Measurements from ENCODE around the gene DNAH10. TPM values are rescaled to one million over a fixed set of nuclear protein-coding genes. Genes with fewer than 3 reads are reported as not detected.

DNAH10 gene
- total RNA-seq, 2 experiments from 2014 or later: 0.18 TPM

DNA sequence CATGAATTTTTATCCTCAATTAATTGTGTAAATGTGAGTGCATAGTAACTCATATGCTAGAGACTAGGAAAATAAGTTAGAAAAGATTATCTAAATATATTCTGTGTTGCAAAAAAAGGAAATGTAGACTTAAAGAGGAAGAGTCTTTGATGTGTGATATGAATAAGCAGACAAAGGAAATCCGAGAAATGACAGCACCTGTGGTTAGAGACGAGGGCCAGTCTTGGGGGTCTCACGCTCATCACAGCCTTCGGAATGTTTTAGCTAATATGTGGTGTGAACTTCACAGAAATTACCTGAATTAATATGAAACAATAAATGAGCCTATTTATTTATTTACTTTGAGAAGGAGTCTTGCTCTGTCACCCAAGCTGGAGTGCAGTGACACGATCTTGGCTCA, 38.3 kb upstream of the DNAH10 start:
- Mint-ChIP-seq H3K4me3 (no peak overlapping the region), H3K9me3 (ENCODE audit: insufficient read depth) (no peaks in the 10 kb centered on the region), H3K27ac (peak overlapping the region; percentile 64), H3K27me3 (ENCODE audit: low read depth) (no peaks in the 10 kb centered on the region), H3K36me3 (ENCODE audit: low read depth) (peaks cover 54% of the 10 kb centered on the region), H3K4me1 (ENCODE audit: low read depth) (peaks cover 37% of the 10 kb centered on the region)
- ATAC-seq (peak; percentile 57), DNase-seq (no peak)
- CTCF ChIA-PET: interaction anchor here (3.4 kb wide), 1 partner anchor 10 kb away, joined by 21 read pairs; the partner anchor contains the start of gene ATP6V0A2
- POLR2A ChIA-PET: interaction anchor here (0.7 to 1.8 kb wide), 4 partner anchors 10 to 489 kb away, joined by 3 to 7 read pairs (median 5); partner anchors contain the start of gene ATP6V0A2

GRCh38 chr12:123726244-123726643, 35.9 kb upstream of the DNAH10 start:
- H3K27me3 Mint-ChIP-seq (ENCODE audit: low read depth): no peaks in the 10 kb centered on the region
- DNase-seq: no peak
- POLR2A ChIA-PET: interaction anchor here (0.7 kb wide), 1 partner anchor 13 kb away, joined by 3 read pairs; no protein-coding TSS in a partner anchor
- H3K9me3 Mint-ChIP-seq (ENCODE audit: insufficient read depth): no peaks in the 10 kb centered on the region
- H3K27ac Mint-ChIP-seq: no peak overlapping the region
- H3K4me3 Mint-ChIP-seq: no peak overlapping the region
- CTCF ChIA-PET: interaction anchor here (1.2 to 3.4 kb wide), 2 partner anchors 9 to 13 kb away, joined by 3 to 21 read pairs; partner anchors contain the start of gene ATP6V0A2
- H3K36me3 Mint-ChIP-seq (ENCODE audit: low read depth): peaks cover 58% of the 10 kb centered on the region
- H3K4me1 Mint-ChIP-seq (ENCODE audit: low read depth): peaks cover 23% of the 10 kb centered on the region
- ATAC-seq: no peak

GRCh38 chr12:123726962-123727361, 35.1 kb upstream of the DNAH10 start:
- ATAC-seq (no peak), DNase-seq (no peak)
- H3K4me1 Mint-ChIP-seq (ENCODE audit: low read depth): peaks cover 22% of the 10 kb centered on the region
- H3K36me3 Mint-ChIP-seq (ENCODE audit: low read depth): peaks cover 62% of the 10 kb centered on the region
- CTCF ChIA-PET: no interaction called here
- no peaks in the 10 kb centered on the region for H3K9me3 Mint-ChIP-seq (ENCODE audit: insufficient read depth)
- no peak overlapping the region for H3K4me3 Mint-ChIP-seq
- no peaks in the 10 kb centered on the region for H3K27me3 Mint-ChIP-seq (ENCODE audit: low read depth)
- POLR2A ChIA-PET: no interaction called here
- no peak overlapping the region for H3K27ac Mint-ChIP-seq

- Mint-ChIP-seq H3K4me3 (no peak overlapping the region), H3K27me3 (ENCODE audit: low read depth) (no peaks in the 10 kb centered on the region), H3K27ac (no peak overlapping the region), H3K36me3 (ENCODE audit: low read depth) (peaks cover 65% of the 10 kb centered on the region), H3K4me1 (ENCODE audit: low read depth) (peaks cover 15% of the 10 kb centered on the region), H3K9me3 (ENCODE audit: insufficient read depth) (no peaks in the 10 kb centered on the region)
- DNase-seq (no peak), ATAC-seq (no peak)
- POLR2A ChIA-PET: interaction anchor here (0.5 kb wide), 1 partner anchor 73 kb away, joined by 3 read pairs; no protein-coding TSS in a partner anchor
- CTCF ChIA-PET: no interaction called here
These were observed 34.2 kb upstream of the DNAH10 start for GRCh38 chr12:123727878-123728277.

- POLR2A ChIA-PET: no interaction called here
- no peaks in the 10 kb centered on the region for H3K27me3 Mint-ChIP-seq (ENCODE audit: low read depth)
- peaks cover 4% of the 10 kb centered on the region for H3K4me1 Mint-ChIP-seq (ENCODE audit: low read depth)
- H3K4me3 Mint-ChIP-seq: no peak overlapping the region
- DNase-seq (no peak), ATAC-seq (no peak)
- no peaks in the 10 kb centered on the region for H3K9me3 Mint-ChIP-seq (ENCODE audit: insufficient read depth)
- CTCF ChIA-PET: no interaction called here
- peaks cover 75% of the 10 kb centered on the region for H3K36me3 Mint-ChIP-seq (ENCODE audit: low read depth)
- no peak overlapping the region for H3K27ac Mint-ChIP-seq
These were observed 30.5 kb upstream of the DNAH10 start for GRCh38 chr12:123731596-123731995.

DNA sequence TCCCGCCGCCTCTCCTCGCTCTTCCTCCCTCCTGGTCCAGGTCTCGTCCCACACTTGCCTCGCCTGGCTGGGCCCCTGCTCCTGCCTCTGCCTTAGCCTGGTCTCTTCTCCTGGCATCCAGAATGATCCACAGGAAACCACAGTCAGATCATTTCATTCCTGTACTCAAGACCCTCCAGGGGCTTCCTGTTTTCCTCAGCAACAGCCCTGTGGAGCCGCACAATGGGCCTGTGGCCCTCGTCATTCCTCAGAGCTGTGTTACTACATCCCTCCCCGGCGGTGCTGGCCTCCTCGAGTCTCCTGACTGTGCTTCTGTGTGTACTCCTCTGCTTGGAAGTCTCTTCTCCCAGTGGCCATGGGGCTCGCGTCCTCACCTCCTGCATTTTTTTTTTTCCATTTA, 29.9 kb upstream of the DNAH10 start:
- DNase-seq (no peak), ATAC-seq (no peak)
- Mint-ChIP-seq H3K27ac (no peak overlapping the region), H3K27me3 (ENCODE audit: low read depth) (no peaks in the 10 kb centered on the region), H3K4me3 (no peak overlapping the region), H3K9me3 (ENCODE audit: insufficient read depth) (no peaks in the 10 kb centered on the region), H3K36me3 (ENCODE audit: low read depth) (peaks cover 74% of the 10 kb centered on the region), H3K4me1 (ENCODE audit: low read depth) (peaks cover 9% of the 10 kb centered on the region)
- ChIA-PET CTCF (no interaction called here), POLR2A (no interaction called here)

DNA sequence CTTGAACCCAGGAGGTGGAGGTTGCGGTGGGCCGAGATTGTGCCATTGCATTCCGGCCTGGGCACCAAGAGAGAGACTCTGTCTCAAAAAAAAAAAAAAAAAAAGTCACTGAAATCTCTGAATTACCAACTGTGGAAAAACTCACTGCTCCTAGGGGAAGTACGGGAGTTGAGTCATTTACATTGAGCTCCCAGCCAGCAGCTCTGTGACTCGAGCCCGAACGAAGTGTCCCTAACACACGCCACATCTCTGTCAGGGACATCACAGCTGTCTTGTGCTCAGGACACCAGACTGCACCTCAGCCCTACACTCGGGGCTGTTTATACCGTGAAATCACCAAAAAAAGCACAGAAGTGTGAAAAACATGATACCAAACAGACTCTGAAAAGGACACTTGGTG, 28.9 kb upstream of the DNAH10 start:
- peaks cover 74% of the 10 kb centered on the region for H3K36me3 Mint-ChIP-seq (ENCODE audit: low read depth)
- no peak for DNase-seq
- CTCF ChIA-PET: no interaction called here
- no peak overlapping the region for H3K4me3 Mint-ChIP-seq
- POLR2A ChIA-PET: interaction anchor here (1.1 kb wide), 1 partner anchor 20 kb away, joined by 3 read pairs; no protein-coding TSS in a partner anchor
- no peaks in the 10 kb centered on the region for H3K9me3 Mint-ChIP-seq (ENCODE audit: insufficient read depth)
- peaks cover 12% of the 10 kb centered on the region for H3K4me1 Mint-ChIP-seq (ENCODE audit: low read depth)
- no peaks in the 10 kb centered on the region for H3K27me3 Mint-ChIP-seq (ENCODE audit: low read depth)
- no peak for ATAC-seq
- no peak overlapping the region for H3K27ac Mint-ChIP-seq

DNA sequence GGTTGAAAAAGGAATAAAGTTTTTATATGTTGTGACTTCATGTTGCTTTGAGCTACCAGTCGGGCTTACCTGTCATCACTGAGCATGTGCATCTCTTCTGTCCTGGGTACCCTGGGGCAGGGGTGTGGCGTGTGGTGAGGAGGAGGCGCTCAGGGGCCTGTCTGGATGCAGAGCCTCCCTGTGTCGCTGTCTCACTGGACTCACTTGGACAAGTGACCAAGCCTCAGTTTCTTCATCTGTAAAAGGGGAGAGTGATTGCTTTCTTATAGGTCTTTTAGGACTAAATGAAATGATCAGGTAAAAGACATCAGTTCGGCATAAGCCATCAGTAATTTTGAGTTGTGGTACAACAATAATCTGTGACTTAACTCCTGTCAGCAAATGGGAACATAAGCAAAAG, 27.8 kb upstream of the DNAH10 start:
- ChIA-PET CTCF (interaction anchor here (1.2 kb wide), 1 partner anchor 16 kb away, joined by 3 read pairs; no protein-coding TSS in a partner anchor), POLR2A (interaction anchor here (0.9 to 1.1 kb wide), 2 partner anchors 19 to 21 kb away, joined by 3 read pairs; no protein-coding TSS in a partner anchor)
- H3K9me3 Mint-ChIP-seq (ENCODE audit: insufficient read depth): no peaks in the 10 kb centered on the region
- no peaks in the 10 kb centered on the region for H3K27me3 Mint-ChIP-seq (ENCODE audit: low read depth)
- DNase-seq: no peak
- H3K4me1 Mint-ChIP-seq (ENCODE audit: low read depth): peaks cover 12% of the 10 kb centered on the region
- no peak overlapping the region for H3K27ac Mint-ChIP-seq
- no peak for ATAC-seq
- H3K4me3 Mint-ChIP-seq: no peak overlapping the region
- H3K36me3 Mint-ChIP-seq (ENCODE audit: low read depth): peaks cover 73% of the 10 kb centered on the region

DNA sequence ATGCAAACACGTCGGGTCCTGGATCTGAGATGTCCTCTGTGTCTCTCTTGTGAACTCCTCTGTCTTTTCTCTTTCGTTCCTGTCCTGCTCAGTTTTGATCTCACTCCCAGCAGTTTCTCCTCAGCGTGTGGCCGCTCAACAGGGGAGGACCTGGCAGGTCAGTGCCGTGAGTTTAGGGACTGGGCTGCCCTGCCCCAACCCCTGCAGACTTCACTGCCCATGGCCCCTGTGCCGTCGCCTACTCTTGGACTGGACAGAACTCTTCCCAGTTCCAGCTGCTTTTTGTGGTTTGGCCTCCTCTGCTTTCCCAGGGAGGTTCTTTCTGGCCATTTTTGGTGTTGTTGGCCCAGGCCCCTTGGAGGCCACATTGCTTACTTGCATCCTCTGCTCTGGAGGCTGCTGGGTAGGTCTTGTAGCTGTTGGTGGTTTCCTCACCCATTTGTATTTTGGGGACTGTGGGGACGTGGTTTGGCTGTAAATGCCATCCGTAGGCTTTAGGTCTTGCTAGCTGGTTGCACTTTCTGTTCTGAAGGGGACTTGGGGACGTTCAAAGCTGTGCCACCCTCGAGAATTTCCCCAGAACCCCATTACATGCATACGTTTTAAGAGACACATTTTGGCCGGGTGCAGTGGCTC, 20.0 kb upstream of the DNAH10 start:
- Mint-ChIP-seq H3K4me1 (ENCODE audit: low read depth) (peaks cover 25% of the 10 kb centered on the region), H3K27me3 (ENCODE audit: low read depth) (no peaks in the 10 kb centered on the region), H3K4me3 (peak overlapping the region; percentile 61), H3K9me3 (ENCODE audit: insufficient read depth) (no peaks in the 10 kb centered on the region), H3K27ac (peak overlapping the region; percentile 96), H3K36me3 (ENCODE audit: low read depth) (peaks cover 74% of the 10 kb centered on the region)
- CTCF ChIA-PET: interaction anchor here (0.8 kb wide), 1 partner anchor 30 kb away, joined by 3 read pairs; the partner anchor contains the start of gene ATP6V0A2
- POLR2A ChIA-PET: interaction anchor here (1.1 kb wide), 2 partner anchors 29 to 30 kb away, joined by 4 read pairs; partner anchors contain the start of gene ATP6V0A2
- DNase-seq: peak; percentile 73
- ATAC-seq: peak; percentile 79

GRCh38 chr12:123743002-123743401, 19.1 kb upstream of the DNAH10 start:
- Mint-ChIP-seq H3K27ac (peak overlapping the region; percentile 83), H3K4me1 (ENCODE audit: low read depth) (peaks cover 24% of the 10 kb centered on the region), H3K36me3 (ENCODE audit: low read depth) (peaks cover 72% of the 10 kb centered on the region), H3K27me3 (ENCODE audit: low read depth) (no peaks in the 10 kb centered on the region), H3K9me3 (ENCODE audit: insufficient read depth) (no peaks in the 10 kb centered on the region), H3K4me3 (peak overlapping the region; percentile 2)
- DNase-seq (peak; percentile 30), ATAC-seq (peak; percentile 42)
- CTCF ChIA-PET: no interaction called here
- POLR2A ChIA-PET: no interaction called here

DNA sequence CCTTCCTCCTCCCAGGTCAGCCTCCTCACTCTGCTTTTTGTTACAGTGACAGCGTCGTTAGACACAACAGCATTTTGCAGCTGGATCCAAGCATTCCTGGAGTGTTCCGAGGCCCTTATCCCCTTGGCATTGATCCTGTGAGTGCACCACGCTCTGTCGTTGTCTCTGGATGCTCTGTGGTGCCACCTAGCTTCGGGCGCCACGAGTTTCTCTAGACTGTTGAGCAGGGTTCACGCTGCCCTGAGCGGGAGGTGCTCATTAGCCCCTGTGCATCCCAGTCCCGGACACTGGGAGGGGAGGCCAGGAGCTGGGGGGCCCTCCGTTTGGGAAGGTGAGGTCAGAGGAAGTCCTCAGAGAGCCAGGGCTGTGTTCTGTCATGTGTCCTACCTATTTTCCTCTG, 17.3 kb upstream of the DNAH10 start:
- no peak overlapping the region for H3K4me3 Mint-ChIP-seq
- ATAC-seq: no peak

DNA sequence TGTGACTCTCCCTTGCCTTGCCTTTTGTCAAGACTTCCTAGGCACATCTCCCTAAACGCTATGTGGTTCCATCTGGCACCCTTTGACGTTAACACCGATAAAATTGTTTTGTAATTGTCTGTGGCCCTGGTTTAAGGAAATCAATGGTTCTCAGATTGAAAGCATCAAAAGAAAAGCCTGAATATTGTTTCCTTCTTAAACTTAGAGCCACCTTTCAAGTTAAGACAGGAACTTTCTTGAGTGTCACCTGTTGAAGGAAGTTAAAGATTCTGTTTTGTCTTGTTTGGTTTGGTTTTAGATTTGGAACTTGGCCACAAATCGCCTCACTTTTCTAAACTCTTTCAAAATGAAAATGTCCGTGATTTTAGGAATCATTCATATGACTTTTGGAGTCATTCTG, 14.8 kb upstream of the DNAH10 start:
- Mint-ChIP-seq H3K27ac (peak overlapping the region; percentile 44), H3K4me1 (ENCODE audit: low read depth) (peaks cover 28% of the 10 kb centered on the region), H3K9me3 (ENCODE audit: insufficient read depth) (no peaks in the 10 kb centered on the region), H3K27me3 (ENCODE audit: low read depth) (no peaks in the 10 kb centered on the region), H3K36me3 (ENCODE audit: low read depth) (peaks cover 67% of the 10 kb centered on the region), H3K4me3 (no peak overlapping the region)
- ChIA-PET CTCF (no interaction called here), POLR2A (no interaction called here)
- ATAC-seq: no peak
- DNase-seq: no peak

More for the DNA sequence above, 17.3 kb upstream of the DNAH10 start:
- CTCF ChIA-PET: interaction anchor here (1.1 to 1.3 kb wide), 2 partner anchors 24 to 31 kb away, joined by 3 to 5 read pairs; no protein-coding TSS in a partner anchor
- Mint-ChIP-seq H3K9me3 (ENCODE audit: insufficient read depth) (no peaks in the 10 kb centered on the region), H3K27ac (no peak overlapping the region), H3K4me1 (ENCODE audit: low read depth) (peaks cover 24% of the 10 kb centered on the region), H3K27me3 (ENCODE audit: low read depth) (no peaks in the 10 kb centered on the region), H3K36me3 (ENCODE audit: low read depth) (peaks cover 72% of the 10 kb centered on the region)
- no peak for DNase-seq
- POLR2A ChIA-PET: interaction anchor here (0.8 to 1.4 kb wide), 3 partner anchors 9 to 33 kb away, joined by 3 to 4 read pairs (median 3); partner anchors contain the start of gene ATP6V0A2
